Neural cell (in vitro differentiated cells): Measurements from ENCODE around the gene ESR2.

Experiments used
- EP300 ChIP-seq: fragments of 450-650 bp; conservative IDR thresholded peaks from 2 replicates; pipeline ENCODE4 v1.6.1; 2014; ENCODE audit warnings: antibody characterized with exemption, mild to moderate bottlenecking, moderate library complexity; ENCODE audit not compliant: poor library complexity, severe bottlenecking
- EZH2 ChIP-seq: fragments of 200-600, 300-800 bp; shearing (Covaris generic), sonication (generic); IDR thresholded peaks from 2 replicates; pipeline ENCODE4 v1.6.1; 2014; ENCODE audit warnings: antibody characterized with exemption, low read length, borderline replicate concordance, mild to moderate bottlenecking; ENCODE audit not compliant: insufficient read depth, poor library complexity, severe bottlenecking
- POLR2AphosphoS5 ChIP-seq: IDR thresholded peaks from 2 replicates; pipeline ENCODE4 v1.6.1; 2012
- SMC3 ChIP-seq: fragments of 450-650 bp; conservative IDR thresholded peaks from 2 replicates; pipeline ENCODE4 v1.6.1; 2014; ENCODE audit warnings: antibody characterized with exemption, mild to moderate bottlenecking, moderate library complexity; ENCODE audit not compliant: poor library complexity
- TAF1 ChIP-seq: IDR thresholded peaks from 2 replicates; pipeline ENCODE4 v1.6.1; 2012; ENCODE audit warnings: low read depth
- TF ChIP-seq, protein P1 (sequence below): fragments of 450-650 bp; IDR thresholded peaks from 2 replicates; pipeline ENCODE4 v1.5.1; 2014; ENCODE audit warnings: antibody characterized with exemption, mild to moderate bottlenecking, moderate library complexity; ENCODE audit not compliant: poor library complexity, severe bottlenecking

DNA sequence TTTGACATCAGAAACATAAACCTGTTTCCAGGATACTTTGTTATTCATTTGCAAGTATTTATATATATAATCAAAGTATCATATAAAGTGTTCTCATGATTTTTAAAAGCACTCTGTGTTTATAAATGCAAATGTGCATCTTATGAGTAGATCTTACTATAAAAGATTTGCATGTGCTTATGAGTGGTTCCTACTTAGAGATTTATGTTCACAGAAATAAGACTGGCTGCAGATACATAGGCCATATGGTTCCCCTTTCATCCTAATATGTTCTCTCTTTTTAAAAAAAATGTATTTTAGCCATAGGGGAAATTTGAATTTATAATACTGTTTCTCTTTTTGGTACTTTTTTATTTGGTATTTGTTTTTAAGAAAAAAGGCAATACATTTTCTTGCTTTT, 174.2 kb downstream of the ESR2 start:
- TF ChIP-seq, protein P1, sequence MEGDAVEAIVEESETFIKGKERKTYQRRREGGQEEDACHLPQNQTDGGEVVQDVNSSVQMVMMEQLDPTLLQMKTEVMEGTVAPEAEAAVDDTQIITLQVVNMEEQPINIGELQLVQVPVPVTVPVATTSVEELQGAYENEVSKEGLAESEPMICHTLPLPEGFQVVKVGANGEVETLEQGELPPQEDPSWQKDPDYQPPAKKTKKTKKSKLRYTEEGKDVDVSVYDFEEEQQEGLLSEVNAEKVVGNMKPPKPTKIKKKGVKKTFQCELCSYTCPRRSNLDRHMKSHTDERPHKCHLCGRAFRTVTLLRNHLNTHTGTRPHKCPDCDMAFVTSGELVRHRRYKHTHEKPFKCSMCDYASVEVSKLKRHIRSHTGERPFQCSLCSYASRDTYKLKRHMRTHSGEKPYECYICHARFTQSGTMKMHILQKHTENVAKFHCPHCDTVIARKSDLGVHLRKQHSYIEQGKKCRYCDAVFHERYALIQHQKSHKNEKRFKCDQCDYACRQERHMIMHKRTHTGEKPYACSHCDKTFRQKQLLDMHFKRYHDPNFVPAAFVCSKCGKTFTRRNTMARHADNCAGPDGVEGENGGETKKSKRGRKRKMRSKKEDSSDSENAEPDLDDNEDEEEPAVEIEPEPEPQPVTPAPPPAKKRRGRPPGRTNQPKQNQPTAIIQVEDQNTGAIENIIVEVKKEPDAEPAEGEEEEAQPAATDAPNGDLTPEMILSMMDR = no peak
- TF ChIP-seq TAF1 (no peak), EZH2 (no peak), POLR2AphosphoS5 (no peak), SMC3 (no peak), EP300 (no peak)
